ENCODE results near the gene ATP8A2.

GRCh38 chr13:25929816-25930215 lies 558.0 kb downstream of the ATP8A2 start:
- TF ChIP-seq CTCF (conservative IDR thresholded peaks at IDR 0.05; ENCODE audit: low read length) = no peak
- no peak for TF ChIP-seq EZH2phosphoT487 (IDR thresholded peaks at IDR 0.05; ENCODE audit: borderline replicate concordance, low read depth, low read length)

All from OCI-LY7 (cell line).